RKO (cell line): ENCODE results near the gene RBM28.
"Not testable (repeated sequence)": the region's sequence is repeated elsewhere in the genome, so short reads cannot be mapped to it uniquely, and the experiment has no call there.

Experiments used
- DNase-seq: peaks from one replicate; pipeline ENCODE4 v3.0.0-alpha.2; 2016; ENCODE audit warnings: low spot score

Gene RBM28

GRCh38 chr7:128347647-128348097 is 4.0 kb upstream of the RBM28 start:
- peak; percentile 71 for DNase-seq

GRCh38 chr7:128344431-128344774 is 695 bp upstream of the RBM28 start:
- no peak for DNase-seq

GRCh38 chr7:128341733-128342132 is 2.0 kb downstream of the RBM28 start:
- DNase-seq = no peak

- DNase-seq = no peak
These were observed 8.0 kb downstream of the RBM28 start for GRCh38 chr7:128335730-128336129.

- no peak for DNase-seq
These were observed 19.4 kb downstream of the RBM28 start for GRCh38 chr7:128324368-128324680.

GRCh38 chr7:128323459-128324367 is 20.0 kb downstream of the RBM28 start:
- DNase-seq = no peak

- DNase-seq = no peak
These were observed 20.7 kb downstream of the RBM28 start for GRCh38 chr7:128323040-128323439.

GRCh38 chr7:128322040-128322643 is 21.6 kb downstream of the RBM28 start:
- DNase-seq = peak; percentile 77

GRCh38 chr7:128321044-128321422 is 22.7 kb downstream of the RBM28 start:
- no peak for DNase-seq

- DNase-seq = no peak
These were observed 25.0 kb downstream of the RBM28 start for GRCh38 chr7:128318691-128319090.

GRCh38 chr7:128311013-128311412 is 32.7 kb downstream of the RBM28 start:
- no peak for DNase-seq

GRCh38 chr7:128310499-128310898 is 33.2 kb downstream of the RBM28 start:
- no peak for DNase-seq

GRCh38 chr7:128309976-128310375 is 33.7 kb downstream of the RBM28 start:
- DNase-seq = no peak

- no peak for DNase-seq
These were observed 34.6 kb downstream of the RBM28 start for GRCh38 chr7:128309124-128309523.

- no peak for DNase-seq
These were observed 36.6 kb downstream of the RBM28 start for GRCh38 chr7:128307061-128307460.

- DNase-seq = peak; percentile 26
These were observed 39.5 kb downstream of the RBM28 start for GRCh38 chr7:128304212-128304611.

GRCh38 chr7:128303643-128304042 is 40.1 kb downstream of the RBM28 start:
- no peak for DNase-seq

GRCh38 chr7:128303133-128303532 is 40.6 kb downstream of the RBM28 start:
- DNase-seq = no peak

GRCh38 chr7:128302139-128302538 is 41.6 kb downstream of the RBM28 start:
- DNase-seq = no peak

GRCh38 chr7:128299109-128299607 is 44.5 kb downstream of the RBM28 start:
- no peak for DNase-seq

GRCh38 chr7:128298004-128298403 is 45.7 kb downstream of the RBM28 start:
- not testable (repeated sequence) for DNase-seq

- no peak for DNase-seq
These were observed 56.2 kb downstream of the RBM28 start for GRCh38 chr7:128287556-128287955.

GRCh38 chr7:128284102-128284501 is 59.6 kb downstream of the RBM28 start:
- no peak for DNase-seq
